HepG2 (cell line): ENCODE results near the gene VEGFA. TPM values are rescaled to one million over a fixed set of nuclear protein-coding genes. Genes with fewer than 3 reads are reported as not detected.

Source experiments
- CC2D1A ChIP-seq: sonication (generic); formaldehyde crosslinking; IDR thresholded peaks from 2 replicates; pipeline ENCODE4 v1.8.1; 2023; ENCODE audit warnings: mild to moderate bottlenecking, missing genetic modification reagents
- EED ChIP-seq: sonication (generic); formaldehyde crosslinking; IDR thresholded peaks from 2 replicates; pipeline ENCODE4 v1.5.0; 2020; ENCODE audit warnings: mild to moderate bottlenecking, missing genetic modification reagents
- HOMEZ ChIP-seq: IDR thresholded peaks from 2 replicates; pipeline ENCODE4 v1.6.1; 2016; ENCODE audit warnings: low read depth
- MAZ ChIP-seq, 2 experiments: sonication (generic) in 1 of 2; formaldehyde crosslinking in 1 of 2; IDR thresholded peaks; 2 replicates each; pipeline versions ENCODE4 v1.5.0 to v1.6.1; 2012 to 2020; ENCODE audit warnings: low read depth in 2 of 2, mild to moderate bottlenecking in 2 of 2, borderline replicate concordance in 1 of 2, improper control_type of control experiment in 1 of 2, low read length in 1 of 2, missing genetic modification reagents in 1 of 2, moderate library complexity in 1 of 2
- MTERF4 ChIP-seq: sonication (generic); formaldehyde crosslinking; IDR thresholded peaks from 2 replicates; pipeline ENCODE4 v1.8.0; 2023; ENCODE audit warnings: mild to moderate bottlenecking, missing genetic modification reagents
- RERE ChIP-seq: IDR thresholded peaks from 2 replicates; pipeline ENCODE4 v1.6.1; 2016; ENCODE audit warnings: low read depth, missing genetic modification reagents, missing compliant biosample characterization
- RFXAP ChIP-seq: sonication (generic); formaldehyde crosslinking; IDR thresholded peaks from 2 replicates; pipeline ENCODE4 v1.4.0; 2020; ENCODE audit warnings: missing genetic modification reagents, borderline replicate concordance
- SP140L ChIP-seq: sonication (generic); formaldehyde crosslinking; IDR thresholded peaks from 2 replicates; pipeline ENCODE4 v1.4.0; 2020; ENCODE audit warnings: missing genetic modification reagents, borderline replicate concordance
- THRA ChIP-seq: sonication (generic); formaldehyde crosslinking; IDR thresholded peaks from 2 replicates; pipeline ENCODE4 v1.4.0; 2020; ENCODE audit warnings: missing genetic modification reagents, borderline replicate concordance
- YY1 ChIP-seq: IDR thresholded peaks from 2 replicates; pipeline ENCODE4 v1.6.1; 2011; ENCODE audit warnings: low read length, low read depth, moderate library complexity, mild to moderate bottlenecking; ENCODE audit not compliant: insufficient read depth, insufficient replicate concordance
- ZNF124 ChIP-seq: sonication (generic); formaldehyde crosslinking; IDR thresholded peaks from 2 replicates; pipeline ENCODE4 v1.4.0; 2020; ENCODE audit warnings: missing genetic modification reagents
- ZNF264 ChIP-seq: sonication (generic); formaldehyde crosslinking; IDR thresholded peaks from 2 replicates; pipeline ENCODE4 v1.4.0; 2020; ENCODE audit warnings: missing genetic modification reagents
- ZNF431 ChIP-seq: sonication (generic); formaldehyde crosslinking; IDR thresholded peaks from 2 replicates; pipeline ENCODE4 v1.9.0; 2022; ENCODE audit warnings: missing genetic modification reagents, low read depth, mild to moderate bottlenecking, borderline replicate concordance
- ZNF569 ChIP-seq: sonication (generic); formaldehyde crosslinking; IDR thresholded peaks from 2 replicates; pipeline ENCODE4 v1.5.0; 2020; ENCODE audit warnings: mild to moderate bottlenecking, missing genetic modification reagents, moderate library complexity, borderline replicate concordance
- polyA plus RNA-seq, 8 experiments: library from polyadenylated mRNA; depleted of rRNA in 3 of 8; stranded (reverse) in 7 of 8; unstranded in 1 of 8; fragments of >200 nt; fragmentation: Illumina TruSeq in 4 of 8; extraction: Trizol in 4 of 8; gene quantifications; 2 replicates each; pipeline versions ENCODE4 v1.2.1 to v1.2.3, GENCODE V29; 2011 to 2016; ENCODE audit warnings: low read depth in 4 of 8, missing spikeins in 1 of 8, mixed read lengths in 1 of 8; ENCODE audit not compliant: insufficient read depth in 1 of 8
- total RNA-seq, 5 experiments: library from RNA; depleted of rRNA; stranded (reverse); fragments of >200 nt; fragmentation: Illumina TruSeq; extraction: Trizol; gene quantifications; 2 replicates each; pipeline ENCODE4 v1.2.3, GENCODE V29; 2016; ENCODE audit warnings: low read depth in 1 of 5

Gene VEGFA
- total and polyA plus RNA-seq, 2 of the 13 experiments (the other 11 are each of a cell fraction or from before 2014, with no cell fraction given), result 68.1 to 629 TPM

GRCh38 chr6:43806043-43806757 lies 36.2 kb downstream of the VEGFA start (continued):
- TF ChIP-seq RERE, result peak; percentile 68; the same call in 1 of the 2 replicates
- 0 out of 2 replicates have a peak, but pooled peaks have one; percentile 73 for TF ChIP-seq CC2D1A (CRISPR knock-in tag)
- no peak for TF ChIP-seq SP140L (CRISPR knock-in tag)
- TF ChIP-seq ZNF569, result 0 out of 2 replicates have a peak, but pooled peaks have one; percentile 72
- peak; percentile 86 for TF ChIP-seq THRA
- peak; percentile 82 for TF ChIP-seq ZNF264 (CRISPR knock-in tag)
- TF ChIP-seq RFXAP (CRISPR knock-in tag), result peak; percentile 79
- TF ChIP-seq MAZ (IDR thresholded peaks at IDR 0.05; ENCODE audit: borderline replicate concordance, low read depth, low read length), result no peak
- peak; percentile 63; the same call in 1 of the 2 replicates for TF ChIP-seq MAZ (CRISPR knock-in tag; IDR thresholded peaks at IDR 0.05; ENCODE audit: low read depth)
- no peak for TF ChIP-seq YY1
- TF ChIP-seq ZNF431 (CRISPR knock-in tag), result peak; percentile 51
- peak; percentile 75; the same call in 1 of the 2 replicates for TF ChIP-seq EED (CRISPR knock-in tag)
- TF ChIP-seq ZNF124 (CRISPR knock-in tag), result 0 out of 2 replicates have a peak, but pooled peaks have one; percentile 36
- TF ChIP-seq MTERF4 (CRISPR knock-in tag), result peak; percentile 59; the same call in 1 of the 2 replicates
- TF ChIP-seq HOMEZ (CRISPR knock-in tag), result 0 out of 2 replicates have a peak, but pooled peaks have one; percentile 54
